Left ventricle myocardium inferior (tissue), 1 donor: ENCODE measurements around the gene GPR108. TPM values are rescaled to one million over a fixed set of nuclear protein-coding genes. Genes with fewer than 3 reads are reported as not detected.

ENCODE experiments used
- DNase-seq: peaks from one replicate; pipeline ENCODE4 v3.0.0-alpha.2; 2020
- H3K27ac ChIP-seq: fragments of 200-600 bp; replicated peaks from 2 replicates; pipeline ENCODE4 v1.8.0; 2021
- H3K27me3 ChIP-seq: fragments of 200-600 bp; 2 replicates; pipeline ENCODE4 v1.8.0; 2021; ENCODE audit warnings: low read depth
- H3K36me3 ChIP-seq: fragments of 200-600 bp; 2 replicates; pipeline ENCODE4 v1.8.0; 2021
- H3K4me1 ChIP-seq: fragments of 200-600 bp; 2 replicates; pipeline ENCODE4 v1.8.0; 2021
- H3K4me3 ChIP-seq: fragments of 200-600 bp; 2 replicates; pipeline ENCODE4 v1.8.0; 2021; ENCODE audit warnings: mild to moderate bottlenecking, moderate library complexity
- H3K9me3 ChIP-seq: fragments of 200-600 bp; replicated peaks from 2 replicates; pipeline ENCODE4 v1.8.0; 2021
- CTCF ChIP-seq: fragments of 200-600 bp; IDR thresholded peaks from 2 replicates; pipeline ENCODE4 v1.8.0; 2021; ENCODE audit warnings: antibody characterized with exemption, mild to moderate bottlenecking, borderline replicate concordance
- intact Hi-C: fragments of 100-400 bp; cut with micrococcal nuclease; formaldehyde crosslinking; loops from one replicate; pipeline ENCODE4 v1.11.0; 2022
- total RNA-seq: library from RNA; stranded (reverse); fragmentation: NEBNext Ultra II Directional; extraction: Animal tissue kit (Norgen Biotek cat#: 25700); gene quantifications from one replicate; pipeline ENCODE4 v1.2.1, GENCODE V29; 2021
- donor health status: DM: no; HTN: yes; CAD: no; lungs with severe emphysema.

Gene GPR108
- total RNA-seq, 1 donor from 2014 or later, result 22.4 TPM

- no peak overlapping the region for H3K4me3 ChIP-seq
- no peaks in the 10 kb centered on the region for H3K36me3 ChIP-seq
- H3K4me1 ChIP-seq, result no peaks in the 10 kb centered on the region
- intact Hi-C loops, result no loop called here
- no peak overlapping the region for H3K27ac ChIP-seq
- TF ChIP-seq CTCF, result no peak
- DNase-seq, result no peak
- H3K9me3 ChIP-seq, result no peaks in the 10 kb centered on the region
- H3K27me3 ChIP-seq, result peaks cover 84% of the 10 kb centered on the region
Observed at GRCh38 chr19:6713773-6714692, 23.3 kb downstream of the GPR108 start.

GRCh38 chr19:6712692-6713670 lies 24.4 kb downstream of the GPR108 start:
- Histone ChIP-seq H3K4me3 (no peak overlapping the region), H3K36me3 (no peaks in the 10 kb centered on the region), H3K27me3 (peaks cover 88% of the 10 kb centered on the region), H3K9me3 (no peaks in the 10 kb centered on the region), H3K4me1 (no peaks in the 10 kb centered on the region), H3K27ac (no peak overlapping the region)
- intact Hi-C loops, result no loop called here
- TF ChIP-seq CTCF, result no peak
- DNase-seq, result no peak

GRCh38 chr19:6712231-6712630 lies 25.1 kb downstream of the GPR108 start:
- no peak for DNase-seq
- H3K4me1 ChIP-seq, result no peaks in the 10 kb centered on the region
- H3K27me3 ChIP-seq, result peaks cover 92% of the 10 kb centered on the region
- no peak overlapping the region for H3K4me3 ChIP-seq
- no peak overlapping the region for H3K27ac ChIP-seq
- H3K36me3 ChIP-seq, result no peaks in the 10 kb centered on the region
- intact Hi-C loops, result no loop called here
- no peak for TF ChIP-seq CTCF
- no peaks in the 10 kb centered on the region for H3K9me3 ChIP-seq

- intact Hi-C loops, result no loop called here
- no peak for TF ChIP-seq CTCF
- peaks cover 92% of the 10 kb centered on the region for H3K27me3 ChIP-seq
Observed at GRCh38 chr19:6711605-6712004, 25.8 kb downstream of the GPR108 start.

GRCh38 chr19:6711078-6711361 lies 26.4 kb downstream of the GPR108 start:
- Histone ChIP-seq H3K36me3 (no peaks in the 10 kb centered on the region), H3K27ac (no peak overlapping the region), H3K27me3 (peaks cover 90% of the 10 kb centered on the region), H3K4me3 (no peak overlapping the region), H3K9me3 (no peaks in the 10 kb centered on the region), H3K4me1 (no peaks in the 10 kb centered on the region)
- DNase-seq, result no peak
- TF ChIP-seq CTCF, result no peak
- intact Hi-C loops, result no loop called here

More at GRCh38 chr19:6711605-6712004, 25.8 kb downstream of the GPR108 start:
- Histone ChIP-seq H3K9me3 (no peaks in the 10 kb centered on the region), H3K4me3 (no peak overlapping the region), H3K27ac (no peak overlapping the region), H3K4me1 (no peaks in the 10 kb centered on the region), H3K36me3 (no peaks in the 10 kb centered on the region)
- DNase-seq, result no peak
